ENCODE data around the gene PARD3.

Gene PARD3

GRCh38 chr10:34161777-34162370 is 653.2 kb downstream of the PARD3 start:
- DNase-seq, result no peak

GRCh38 chr10:34160595-34160994 is 654.5 kb downstream of the PARD3 start:
- no peak for DNase-seq

- DNase-seq, result no peak
These were observed 657.6 kb downstream of the PARD3 start for GRCh38 chr10:34157501-34157900.

GRCh38 chr10:34156781-34157425 is 658.2 kb downstream of the PARD3 start:
- no peak for DNase-seq

- DNase-seq, result no peak
These were observed 659.3 kb downstream of the PARD3 start for GRCh38 chr10:34155812-34156211.

GRCh38 chr10:34154383-34154900 is 660.7 kb downstream of the PARD3 start:
- DNase-seq, result no peak

GRCh38 chr10:34153663-34154382 is 661.3 kb downstream of the PARD3 start:
- no peak for DNase-seq

- no peak for DNase-seq
These were observed 662.7 kb downstream of the PARD3 start for GRCh38 chr10:34152434-34152833.

- DNase-seq, result no peak
These were observed 663.2 kb downstream of the PARD3 start for GRCh38 chr10:34151931-34152330.

- no peak for DNase-seq
These were observed 663.6 kb downstream of the PARD3 start for GRCh38 chr10:34151481-34151880.

GRCh38 chr10:34150103-34150502 is 665.0 kb downstream of the PARD3 start:
- DNase-seq, result no peak

GRCh38 chr10:34148305-34148657 is 666.8 kb downstream of the PARD3 start:
- no peak for DNase-seq

- DNase-seq, result no peak
These were observed 667.3 kb downstream of the PARD3 start for GRCh38 chr10:34147641-34148304.

- no peak for DNase-seq
These were observed 669.4 kb downstream of the PARD3 start for GRCh38 chr10:34145715-34146114.

- DNase-seq, result no peak
These were observed 671.6 kb downstream of the PARD3 start for GRCh38 chr10:34143466-34143865.

GRCh38 chr10:34141032-34141680 is 673.9 kb downstream of the PARD3 start:
- no peak for DNase-seq

- DNase-seq, result no peak
These were observed 675.5 kb downstream of the PARD3 start for GRCh38 chr10:34139559-34139958.

GRCh38 chr10:34137955-34138354 is 677.1 kb downstream of the PARD3 start:
- no peak for DNase-seq

GRCh38 chr10:34137201-34137600 is 677.9 kb downstream of the PARD3 start:
- no peak for DNase-seq

- no peak for DNase-seq
These were observed 679.6 kb downstream of the PARD3 start for GRCh38 chr10:34135515-34135914.

- DNase-seq, result no peak
These were observed 680.5 kb downstream of the PARD3 start for GRCh38 chr10:34134602-34135001.

GRCh38 chr10:34133406-34133805 is 681.7 kb downstream of the PARD3 start:
- DNase-seq, result no peak

- no peak for DNase-seq
These were observed 683.9 kb downstream of the PARD3 start for GRCh38 chr10:34131152-34131551.

Measured in activated CD4-positive, alpha-beta T cell treated with anti-CD3 and anti-CD28 coated beads, Interleukin-2, amount 50 U/mL, for 1 hour (primary cell).